ENCODE data around the gene STEAP3. TPM values are rescaled to one million over a fixed set of nuclear protein-coding genes. Genes with fewer than 3 reads are reported as not detected.

STEAP3 gene
- total RNA-seq, 1 experiment from 2014 or later, result 32.3 TPM

- no peak overlapping the region for H3K27ac ChIP-seq (ENCODE audit: low read depth, low read length)
- no peaks in the 10 kb centered on the region for H3K9me3 ChIP-seq (ENCODE audit: control insufficient read depth in 1 of 2, insufficient read depth in 1 of 2, low read depth in 1 of 2, low read length in 2 of 2)
- H3K9ac ChIP-seq (ENCODE audit: low read length), result no peak overlapping the region
- no peaks in the 10 kb centered on the region for H4K20me1 ChIP-seq (ENCODE audit: insufficient read depth)
- no peak overlapping the region for H3K4me3 ChIP-seq (replicated peaks in 1 of 2; ENCODE audit: low read depth in 1 of 2, low read length in 2 of 2)
- no peak overlapping the region for H2AFZ ChIP-seq (ENCODE audit: low read depth, low read length, poor library complexity, severe bottlenecking)
- H3K27me3 ChIP-seq (ENCODE audit: insufficient read depth, low read length), result no peaks in the 10 kb centered on the region
- no peaks in the 10 kb centered on the region for H3K36me3 ChIP-seq (ENCODE audit: control insufficient read depth in 1 of 2, insufficient read depth in 2 of 2, low read length in 2 of 2)
- TF ChIP-seq ZNF274 (IDR thresholded peaks at IDR 0.05; ENCODE audit: low read depth, low read length) (no peak), CBX3 (IDR thresholded peaks at IDR 0.05; ENCODE audit: low read depth) (no peak), EZH2 (IDR thresholded peaks at IDR 0.05) (no peak), TCF7L2 (IDR thresholded peaks at IDR 0.05; ENCODE audit: borderline replicate concordance, extremely low read depth, insufficient read depth, insufficient read length) (no peak), POLR2AphosphoS5 (IDR thresholded peaks at IDR 0.05; ENCODE audit: low read depth, low read length) (no peak), YY1 (IDR thresholded peaks at IDR 0.05; ENCODE audit: extremely low read depth, insufficient replicate concordance, low read depth, low read length) (no peak), RAD21 (IDR thresholded peaks at IDR 0.05; ENCODE audit: low read depth) (no peak), ZFX (IDR thresholded peaks at IDR 0.05) (no peak), CEBPB (IDR thresholded peaks at IDR 0.05; ENCODE audit: low read depth) (no peak)
- ATAC-seq, result no peak
- CTCF ChIA-PET, result no interaction called here
- peaks cover 5 to 7% of the 10 kb centered on the region in 2 experiments; a peak in 2 of 4 replicates for H3K4me1 ChIP-seq (ENCODE audit: control insufficient read depth in 1 of 2, insufficient read depth in 2 of 2, low read length in 2 of 2)
- POLR2A ChIA-PET, result no interaction called here
- BruUV-seq (replicated peaks), result no TSS peak
- no peaks in the 10 kb centered on the region for H3K79me2 ChIP-seq (ENCODE audit: insufficient read depth, low read length)
- H3K4me2 ChIP-seq (ENCODE audit: low read length), result no peak overlapping the region
- RAD21 ChIA-PET (ENCODE audit: low non-redundant PET in 1 of 2, low total read pairs in 2 of 2, uncharacterized antibody in 2 of 2, unreplicated experiment in 2 of 2), result no interaction called here
- no peak for DNase-seq (ENCODE audit: low read depth, low spot score)
- intact Hi-C loops (cut with micrococcal nuclease), result no loop called here
- H3K9me2 ChIP-seq (ENCODE audit: insufficient read depth), result no peaks in the 10 kb centered on the region
Measured at GRCh38 chr2:119179202-119179601, 44.4 kb upstream of the STEAP3 start.

GRCh38 chr2:119179991-119180390 lies 43.6 kb upstream of the STEAP3 start:
- TF ChIP-seq EGR1 (IDR thresholded peaks at IDR 0.05; ENCODE audit: low read depth), result no peak
- no peak for TF ChIP-seq ELF1 (IDR thresholded peaks at IDR 0.05; ENCODE audit: borderline replicate concordance, low read depth)
- no peak for TF ChIP-seq ZFX (IDR thresholded peaks at IDR 0.05)
- no peak for TF ChIP-seq SIN3A (IDR thresholded peaks at IDR 0.05; ENCODE audit: low read depth)
- TF ChIP-seq CBX3 (IDR thresholded peaks at IDR 0.05; ENCODE audit: low read depth), result no peak
- no peak for TF ChIP-seq EZH2 (IDR thresholded peaks at IDR 0.05)
- no peak for TF ChIP-seq TCF7L2 (IDR thresholded peaks at IDR 0.05; ENCODE audit: borderline replicate concordance, extremely low read depth, insufficient read depth, insufficient read length)
- H3K9me3 ChIP-seq (ENCODE audit: control insufficient read depth in 1 of 2, insufficient read depth in 1 of 2, low read depth in 1 of 2, low read length in 2 of 2), result no peaks in the 10 kb centered on the region
- intact Hi-C loops (cut with micrococcal nuclease), result no loop called here
- H3K27me3 ChIP-seq (ENCODE audit: insufficient read depth, low read length), result no peaks in the 10 kb centered on the region
- H4K20me1 ChIP-seq (ENCODE audit: insufficient read depth), result no peaks in the 10 kb centered on the region
- H3K4me2 ChIP-seq (ENCODE audit: low read length), result no peak overlapping the region
- ChIA-PET POLR2A (no interaction called here), RAD21 (ENCODE audit: low non-redundant PET in 1 of 2, low total read pairs in 2 of 2, uncharacterized antibody in 2 of 2, unreplicated experiment in 2 of 2) (no interaction called here), CTCF (no interaction called here)
- ATAC-seq (no peak), DNase-seq (ENCODE audit: low read depth, low spot score) (no peak)
- no peak overlapping the region for H2AFZ ChIP-seq (ENCODE audit: low read depth, low read length, poor library complexity, severe bottlenecking)
- H3K9ac ChIP-seq (ENCODE audit: low read length), result no peak overlapping the region
- H3K4me3 ChIP-seq (replicated peaks in 1 of 2; ENCODE audit: low read depth in 1 of 2, low read length in 2 of 2), result no peak overlapping the region
- no peaks in the 10 kb centered on the region for H3K36me3 ChIP-seq (ENCODE audit: control insufficient read depth in 1 of 2, insufficient read depth in 2 of 2, low read length in 2 of 2)
- peaks cover 5 to 7% of the 10 kb centered on the region in 2 experiments; a peak in 2 of 4 replicates for H3K4me1 ChIP-seq (ENCODE audit: control insufficient read depth in 1 of 2, insufficient read depth in 2 of 2, low read length in 2 of 2)
- no peak overlapping the region for H3K27ac ChIP-seq (ENCODE audit: low read depth, low read length)
- H3K9me2 ChIP-seq (ENCODE audit: insufficient read depth), result no peaks in the 10 kb centered on the region
- no TSS peak for BruUV-seq (replicated peaks)
- no peaks in the 10 kb centered on the region for H3K79me2 ChIP-seq (ENCODE audit: insufficient read depth, low read length)

Measured in HCT116 (cell line).